Activated CD8-positive, alpha-beta memory T cell treated with anti-CD3 and anti-CD28 coated beads for 4 hours (primary cell): ENCODE data around the gene PXDN.
"Not testable (repeated sequence)": the region's sequence is repeated elsewhere in the genome, so short reads cannot be mapped to it uniquely, and the experiment has no call there.

ENCODE experiments used
- DNase-seq, 2 donors: peaks; one replicate each; pipeline ENCODE4 v3.0.0-alpha.2; 2020; ENCODE audit warnings: low read depth in 2 of 2

Gene PXDN

GRCh38 chr2:1777156-1777555 lies 32.8 kb upstream of the PXDN start:
- DNase-seq, result no peak

- DNase-seq, result no peak
Measured at GRCh38 chr2:1775511-1776035, 31.3 kb upstream of the PXDN start.

- DNase-seq, result no peak
Measured at GRCh38 chr2:1774929-1775328, 30.6 kb upstream of the PXDN start.

GRCh38 chr2:1773883-1774282 lies 29.6 kb upstream of the PXDN start:
- DNase-seq, result no peak

- DNase-seq, result no peak
Measured at GRCh38 chr2:1772471-1773267, 28.4 kb upstream of the PXDN start.

GRCh38 chr2:1771626-1772280 lies 27.4 kb upstream of the PXDN start:
- no peak for DNase-seq

- no peak for DNase-seq
Measured at GRCh38 chr2:1770566-1771380, 26.5 kb upstream of the PXDN start.

GRCh38 chr2:1769703-1770422 lies 25.5 kb upstream of the PXDN start:
- DNase-seq, result no peak

GRCh38 chr2:1767939-1768691 lies 23.8 kb upstream of the PXDN start:
- no peak for DNase-seq

GRCh38 chr2:1766851-1767811 lies 22.8 kb upstream of the PXDN start:
- no peak for DNase-seq

- no peak for DNase-seq
Measured at GRCh38 chr2:1766425-1766824, 22.1 kb upstream of the PXDN start.

- DNase-seq, result not testable (repeated sequence)
Measured at GRCh38 chr2:1765201-1765600, 20.9 kb upstream of the PXDN start.

- no peak for DNase-seq
Measured at GRCh38 chr2:1759611-1759930, 15.3 kb upstream of the PXDN start.

- no peak for DNase-seq
Measured at GRCh38 chr2:1758774-1759610, 14.7 kb upstream of the PXDN start.

- no peak for DNase-seq
Measured at GRCh38 chr2:1758171-1758570, 13.9 kb upstream of the PXDN start.

GRCh38 chr2:1757567-1757966 lies 13.3 kb upstream of the PXDN start:
- DNase-seq, result no peak

- not testable (repeated sequence) for DNase-seq
Measured at GRCh38 chr2:1757146-1757545, 12.8 kb upstream of the PXDN start.

GRCh38 chr2:1756456-1756855 lies 12.1 kb upstream of the PXDN start:
- DNase-seq, result no peak
